Measurements from ENCODE around the gene MED13L.

The MED13L gene

DNA sequence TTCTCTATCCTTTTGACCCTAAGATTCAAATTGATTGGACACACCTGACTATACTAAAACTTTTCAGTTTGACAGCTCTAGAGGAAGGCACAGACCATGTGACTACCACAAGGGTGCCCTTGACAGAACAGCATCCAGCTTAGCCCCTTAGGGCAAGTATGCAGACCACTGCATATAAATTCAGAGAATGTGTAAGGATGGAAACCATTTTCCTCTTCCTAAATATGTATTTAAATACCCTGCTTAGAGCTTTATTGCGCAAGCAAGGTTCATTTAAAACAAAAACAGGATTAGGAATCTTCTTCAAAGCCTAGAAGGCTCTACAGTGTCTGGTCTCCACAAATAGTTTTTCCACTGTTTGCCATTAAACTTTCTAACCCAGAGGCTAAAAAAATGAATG is 202.8 kb downstream of the MED13L start:
- no peaks in the 10 kb centered on the region for H3K4me1 ChIP-seq (ENCODE audit: control insufficient read depth, insufficient read depth, low read length)
- H3K9me3 ChIP-seq (ENCODE audit: control insufficient read depth, low read length) = no peaks in the 10 kb centered on the region
- no peaks in the 10 kb centered on the region for H3K36me3 ChIP-seq (ENCODE audit: control insufficient read depth, insufficient read depth, low read length)
- no peaks in the 10 kb centered on the region for H3K27me3 ChIP-seq (ENCODE audit: control insufficient read depth, insufficient read depth, low read length)
- H3K9ac ChIP-seq (ENCODE audit: low read length) = no peak overlapping the region
- no peak overlapping the region for H3K4me3 ChIP-seq (ENCODE audit: low read length)

DNA sequence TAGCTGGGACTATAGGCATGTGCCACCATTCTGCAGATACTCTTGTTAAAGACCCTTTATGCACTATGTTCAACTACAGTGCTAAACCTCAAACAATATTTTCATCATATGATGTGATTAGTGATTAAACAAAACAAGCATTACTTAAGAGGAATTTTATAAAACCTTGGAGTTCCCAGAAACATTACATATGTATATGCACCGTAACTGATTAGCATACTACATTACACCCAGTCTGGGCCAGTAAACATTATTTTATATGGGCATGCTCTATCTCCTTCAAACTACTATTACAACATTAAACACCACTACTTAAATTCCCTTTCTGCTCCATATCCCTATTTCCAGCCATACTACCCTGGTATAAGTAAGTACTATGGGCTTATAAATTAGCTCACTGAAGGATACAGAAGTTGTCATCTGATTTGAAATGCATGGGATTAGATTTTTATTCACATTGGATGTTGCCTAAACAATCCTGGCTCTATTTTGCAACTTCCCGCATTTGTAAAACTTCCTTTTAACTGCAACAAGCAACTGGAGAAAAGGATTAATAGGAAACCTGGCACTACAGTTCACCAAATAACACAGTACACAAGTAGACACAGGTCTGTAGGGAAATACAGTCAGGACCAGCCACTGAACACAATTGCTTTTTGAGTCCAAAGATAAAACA is 205.8 kb downstream of the MED13L start:
- Histone ChIP-seq H3K4me1 (ENCODE audit: control insufficient read depth, insufficient read depth, low read length) (no peaks in the 10 kb centered on the region), H3K4me3 (ENCODE audit: low read length) (no peak overlapping the region), H3K9ac (ENCODE audit: low read length) (no peak overlapping the region)

DNA sequence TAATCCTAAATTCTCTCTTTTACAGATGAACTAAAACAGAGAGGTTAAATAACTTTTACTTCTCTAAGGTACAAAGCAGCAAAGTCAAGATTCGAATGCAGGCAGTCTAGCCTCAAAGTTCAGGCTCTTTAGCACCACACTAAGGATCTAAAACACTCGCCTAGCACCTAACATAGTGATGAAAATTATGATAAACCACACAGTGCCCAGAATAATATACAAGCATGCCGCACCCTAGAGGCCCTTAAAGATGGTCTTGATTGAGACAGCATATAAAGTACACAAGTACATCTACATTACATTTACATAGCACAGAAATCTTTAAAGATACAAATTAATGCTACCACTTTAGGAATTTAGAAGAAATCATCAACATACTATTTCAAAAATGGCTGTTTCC is 207.0 kb downstream of the MED13L start:
- Histone ChIP-seq H3K27me3 (ENCODE audit: control insufficient read depth, insufficient read depth, low read length) (no peaks in the 10 kb centered on the region), H3K4me1 (ENCODE audit: control insufficient read depth, insufficient read depth, low read length) (no peaks in the 10 kb centered on the region), H3K36me3 (ENCODE audit: control insufficient read depth, insufficient read depth, low read length) (no peaks in the 10 kb centered on the region), H3K4me3 (ENCODE audit: low read length) (no peak overlapping the region), H3K9me3 (ENCODE audit: control insufficient read depth, low read length) (no peaks in the 10 kb centered on the region), H3K9ac (ENCODE audit: low read length) (no peak overlapping the region)

More for the DNA sequence above, 205.8 kb downstream of the MED13L start:
- H3K27me3 ChIP-seq (ENCODE audit: control insufficient read depth, insufficient read depth, low read length) = no peaks in the 10 kb centered on the region
- H3K9me3 ChIP-seq (ENCODE audit: control insufficient read depth, low read length) = no peaks in the 10 kb centered on the region
- H3K36me3 ChIP-seq (ENCODE audit: control insufficient read depth, insufficient read depth, low read length) = no peaks in the 10 kb centered on the region

- Histone ChIP-seq H3K4me3 (ENCODE audit: low read length) (no peak overlapping the region), H3K36me3 (ENCODE audit: control insufficient read depth, insufficient read depth, low read length) (no peaks in the 10 kb centered on the region), H3K27me3 (ENCODE audit: control insufficient read depth, insufficient read depth, low read length) (no peaks in the 10 kb centered on the region), H3K4me1 (ENCODE audit: control insufficient read depth, insufficient read depth, low read length) (no peaks in the 10 kb centered on the region), H3K9ac (ENCODE audit: low read length) (no peak overlapping the region), H3K9me3 (ENCODE audit: control insufficient read depth, low read length) (no peaks in the 10 kb centered on the region)
Measured at GRCh38 chr12:116069943-116070342, 207.6 kb downstream of the MED13L start.

GRCh38 chr12:116068853-116069252 is 208.6 kb downstream of the MED13L start:
- no peaks in the 10 kb centered on the region for H3K4me1 ChIP-seq (ENCODE audit: control insufficient read depth, insufficient read depth, low read length)
- H3K9ac ChIP-seq (ENCODE audit: low read length) = no peak overlapping the region
- no peak overlapping the region for H3K4me3 ChIP-seq (ENCODE audit: low read length)
- no peaks in the 10 kb centered on the region for H3K9me3 ChIP-seq (ENCODE audit: control insufficient read depth, low read length)
- no peaks in the 10 kb centered on the region for H3K27me3 ChIP-seq (ENCODE audit: control insufficient read depth, insufficient read depth, low read length)
- H3K36me3 ChIP-seq (ENCODE audit: control insufficient read depth, insufficient read depth, low read length) = no peaks in the 10 kb centered on the region

DNA sequence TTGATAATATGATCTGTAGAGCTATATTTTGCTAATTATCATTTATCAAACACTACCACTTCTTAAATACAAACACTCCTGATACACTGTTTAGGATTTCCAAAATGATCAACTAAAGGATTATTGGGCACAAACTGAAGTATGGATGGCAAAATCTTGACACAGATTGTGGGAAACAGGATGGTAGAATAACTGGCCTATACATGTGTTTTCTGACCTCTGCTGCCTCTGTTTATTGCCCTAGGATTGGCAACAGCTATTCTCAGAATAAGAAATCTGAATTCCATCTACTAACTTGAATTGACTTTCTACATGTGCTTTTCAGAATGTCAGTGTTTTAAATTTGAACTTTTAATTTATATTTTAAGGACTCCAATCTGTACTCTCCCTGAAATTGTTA is 209.1 kb downstream of the MED13L start:
- H3K4me1 ChIP-seq (ENCODE audit: control insufficient read depth, insufficient read depth, low read length) = no peaks in the 10 kb centered on the region
- no peaks in the 10 kb centered on the region for H3K9me3 ChIP-seq (ENCODE audit: control insufficient read depth, low read length)
- H3K36me3 ChIP-seq (ENCODE audit: control insufficient read depth, insufficient read depth, low read length) = no peaks in the 10 kb centered on the region

DNA sequence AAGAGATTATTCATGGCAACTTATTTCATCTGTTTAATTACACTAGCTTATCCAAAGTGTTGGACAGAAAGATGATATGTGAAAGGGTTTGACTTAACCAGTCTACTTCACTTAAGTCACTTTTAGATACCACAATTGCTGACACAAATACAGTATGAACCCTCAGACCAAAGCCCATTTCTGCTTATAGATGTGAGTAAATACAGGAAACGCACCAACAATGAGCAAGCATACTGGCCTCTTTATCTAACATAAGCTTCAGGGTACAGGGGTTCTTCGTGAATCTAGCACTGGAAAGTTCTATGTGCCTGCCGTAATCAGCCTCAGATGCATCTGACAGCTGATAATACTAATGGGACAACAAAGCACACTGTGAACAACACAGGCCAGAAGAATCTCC is 209.6 kb downstream of the MED13L start:
- Histone ChIP-seq H3K9ac (ENCODE audit: low read length) (no peak overlapping the region), H3K9me3 (ENCODE audit: control insufficient read depth, low read length) (no peaks in the 10 kb centered on the region), H3K4me3 (ENCODE audit: low read length) (no peak overlapping the region), H3K4me1 (ENCODE audit: control insufficient read depth, insufficient read depth, low read length) (no peaks in the 10 kb centered on the region), H3K27me3 (ENCODE audit: control insufficient read depth, insufficient read depth, low read length) (no peaks in the 10 kb centered on the region), H3K36me3 (ENCODE audit: control insufficient read depth, insufficient read depth, low read length) (no peaks in the 10 kb centered on the region)

More for the DNA sequence above, 209.1 kb downstream of the MED13L start:
- Histone ChIP-seq H3K4me3 (ENCODE audit: low read length) (no peak overlapping the region), H3K9ac (ENCODE audit: low read length) (no peak overlapping the region), H3K27me3 (ENCODE audit: control insufficient read depth, insufficient read depth, low read length) (no peaks in the 10 kb centered on the region)

DNA sequence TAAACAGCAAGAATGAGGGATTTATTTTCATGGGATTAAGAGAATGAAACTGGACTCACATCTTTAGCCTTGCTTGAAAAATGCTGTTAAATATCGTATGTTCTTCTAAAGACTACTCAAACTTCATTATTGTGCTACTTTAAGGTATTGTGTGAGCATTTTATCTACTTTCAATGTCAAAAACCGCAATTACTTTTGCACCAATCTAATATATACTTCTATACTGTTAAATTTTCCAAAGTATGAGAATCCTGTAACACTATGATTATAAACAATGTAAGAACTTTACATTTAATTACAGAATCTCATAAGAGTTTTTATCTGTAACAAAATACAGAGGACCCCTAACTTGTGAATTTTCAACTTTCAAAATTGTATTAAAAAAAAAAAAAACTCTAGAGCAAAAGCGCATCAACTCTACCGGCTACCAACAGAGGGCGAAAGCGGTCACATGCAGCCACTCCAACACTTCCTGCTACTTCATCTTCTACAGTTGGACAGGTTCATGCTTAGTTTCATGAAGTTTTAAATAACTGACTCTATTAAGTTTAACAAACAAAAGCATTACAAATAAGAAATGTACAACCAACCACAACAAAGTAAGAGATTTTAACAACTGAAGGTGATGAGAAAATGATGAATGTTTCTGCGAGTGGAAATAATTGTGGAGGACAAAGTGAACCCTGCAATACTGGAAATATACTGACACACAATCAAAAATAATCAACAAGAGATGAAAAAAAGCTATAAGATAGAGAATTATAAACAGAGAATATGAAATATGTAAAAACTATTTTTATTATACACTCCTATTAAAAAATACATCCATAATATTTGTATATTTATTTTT is 210.9 kb downstream of the MED13L start:
- Histone ChIP-seq H3K9ac (ENCODE audit: low read length) (no peak overlapping the region), H3K9me3 (ENCODE audit: control insufficient read depth, low read length) (no peaks in the 10 kb centered on the region), H3K4me3 (ENCODE audit: low read length) (no peak overlapping the region), H3K27me3 (ENCODE audit: control insufficient read depth, insufficient read depth, low read length) (no peaks in the 10 kb centered on the region), H3K4me1 (ENCODE audit: control insufficient read depth, insufficient read depth, low read length) (no peaks in the 10 kb centered on the region), H3K36me3 (ENCODE audit: control insufficient read depth, insufficient read depth, low read length) (no peaks in the 10 kb centered on the region)

- Histone ChIP-seq H3K36me3 (ENCODE audit: control insufficient read depth, insufficient read depth, low read length) (no peaks in the 10 kb centered on the region), H3K27me3 (ENCODE audit: control insufficient read depth, insufficient read depth, low read length) (no peaks in the 10 kb centered on the region), H3K9ac (ENCODE audit: low read length) (no peak overlapping the region), H3K4me1 (ENCODE audit: control insufficient read depth, insufficient read depth, low read length) (no peaks in the 10 kb centered on the region), H3K4me3 (ENCODE audit: low read length) (no peak overlapping the region), H3K9me3 (ENCODE audit: control insufficient read depth, low read length) (no peaks in the 10 kb centered on the region)
Measured at GRCh38 chr12:116065606-116066005, 211.9 kb downstream of the MED13L start.

- Histone ChIP-seq H3K4me3 (ENCODE audit: low read length) (no peak overlapping the region), H3K36me3 (ENCODE audit: control insufficient read depth, insufficient read depth, low read length) (no peaks in the 10 kb centered on the region), H3K9ac (ENCODE audit: low read length) (no peak overlapping the region), H3K9me3 (ENCODE audit: control insufficient read depth, low read length) (no peaks in the 10 kb centered on the region), H3K4me1 (ENCODE audit: control insufficient read depth, insufficient read depth, low read length) (no peaks in the 10 kb centered on the region), H3K27me3 (ENCODE audit: control insufficient read depth, insufficient read depth, low read length) (no peaks in the 10 kb centered on the region)
Measured at GRCh38 chr12:116064493-116064892, 213.0 kb downstream of the MED13L start.

DNA sequence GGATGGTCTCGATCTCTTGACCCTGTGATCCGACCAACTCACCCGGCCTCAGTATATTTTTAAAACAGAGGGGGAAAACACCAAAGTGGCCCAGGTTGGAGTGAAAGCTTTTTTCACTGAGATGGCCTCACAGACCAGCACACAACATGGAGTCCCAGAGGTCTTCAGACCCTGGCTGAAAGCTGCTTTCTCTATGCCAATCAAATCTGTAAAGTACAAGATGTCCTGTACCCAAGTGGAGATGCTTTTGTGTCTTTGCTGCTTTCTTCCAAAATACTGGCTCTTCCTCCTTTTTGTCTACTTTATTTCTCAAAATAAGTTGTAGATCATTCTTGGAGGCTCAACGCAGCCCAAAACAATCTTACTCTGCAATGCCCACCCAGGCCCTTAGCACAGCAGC is 214.8 kb downstream of the MED13L start:
- Histone ChIP-seq H3K4me3 (ENCODE audit: low read length) (no peak overlapping the region), H3K9me3 (ENCODE audit: control insufficient read depth, low read length) (no peaks in the 10 kb centered on the region), H3K27me3 (ENCODE audit: control insufficient read depth, insufficient read depth, low read length) (no peaks in the 10 kb centered on the region), H3K4me1 (ENCODE audit: control insufficient read depth, insufficient read depth, low read length) (no peaks in the 10 kb centered on the region), H3K36me3 (ENCODE audit: control insufficient read depth, insufficient read depth, low read length) (no peaks in the 10 kb centered on the region), H3K9ac (ENCODE audit: low read length) (no peak overlapping the region)

DNA sequence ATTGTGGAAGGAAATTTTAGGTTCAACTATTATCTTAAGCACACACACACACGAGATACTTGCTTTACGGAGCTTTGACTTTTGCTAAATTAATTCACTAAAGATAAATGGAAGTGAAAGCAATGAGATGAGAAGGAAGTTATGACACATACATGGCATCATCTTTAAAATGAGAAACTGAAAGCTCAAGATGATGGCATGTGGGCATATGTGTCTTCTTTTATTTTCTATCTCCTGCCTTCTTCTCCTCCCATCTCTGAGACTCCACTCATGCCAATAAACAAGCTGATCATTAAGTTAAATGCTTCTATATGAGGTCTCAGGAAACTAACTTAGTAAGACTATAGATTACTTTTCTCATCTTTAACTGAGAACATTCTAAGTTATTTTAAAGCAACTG is 216.7 kb downstream of the MED13L start:
- H3K4me1 ChIP-seq (ENCODE audit: control insufficient read depth, insufficient read depth, low read length) = no peaks in the 10 kb centered on the region
- H3K4me3 ChIP-seq (ENCODE audit: low read length) = no peak overlapping the region
- no peak overlapping the region for H3K9ac ChIP-seq (ENCODE audit: low read length)
- no peaks in the 10 kb centered on the region for H3K27me3 ChIP-seq (ENCODE audit: control insufficient read depth, insufficient read depth, low read length)
- H3K9me3 ChIP-seq (ENCODE audit: control insufficient read depth, low read length) = no peaks in the 10 kb centered on the region
- H3K36me3 ChIP-seq (ENCODE audit: control insufficient read depth, insufficient read depth, low read length) = no peaks in the 10 kb centered on the region

All from mucosa of stomach (tissue), 1 donor.